LHCN-M2 (cell line): ENCODE measurements around the gene STARD3NL. TPM values are rescaled to one million over a fixed set of nuclear protein-coding genes. Genes with fewer than 3 reads are reported as not detected.
"Not testable (repeated sequence)": the region's sequence is repeated elsewhere in the genome, so short reads cannot be mapped to it uniquely, and the experiment has no call there.

Experiments
- DNase-seq: peaks from one replicate; pipeline ENCODE4 v3.0.0-alpha.2; 2012; ENCODE audit warnings: low read depth
- total RNA-seq: library from RNA; depleted of rRNA; stranded (reverse); fragments of >200 nt; gene quantifications from 2 replicates; pipeline ENCODE4 v1.2.3, GENCODE V29; 2014

Gene STARD3NL
- total RNA-seq, 1 experiment from 2014 or later, result 127 TPM

DNA sequence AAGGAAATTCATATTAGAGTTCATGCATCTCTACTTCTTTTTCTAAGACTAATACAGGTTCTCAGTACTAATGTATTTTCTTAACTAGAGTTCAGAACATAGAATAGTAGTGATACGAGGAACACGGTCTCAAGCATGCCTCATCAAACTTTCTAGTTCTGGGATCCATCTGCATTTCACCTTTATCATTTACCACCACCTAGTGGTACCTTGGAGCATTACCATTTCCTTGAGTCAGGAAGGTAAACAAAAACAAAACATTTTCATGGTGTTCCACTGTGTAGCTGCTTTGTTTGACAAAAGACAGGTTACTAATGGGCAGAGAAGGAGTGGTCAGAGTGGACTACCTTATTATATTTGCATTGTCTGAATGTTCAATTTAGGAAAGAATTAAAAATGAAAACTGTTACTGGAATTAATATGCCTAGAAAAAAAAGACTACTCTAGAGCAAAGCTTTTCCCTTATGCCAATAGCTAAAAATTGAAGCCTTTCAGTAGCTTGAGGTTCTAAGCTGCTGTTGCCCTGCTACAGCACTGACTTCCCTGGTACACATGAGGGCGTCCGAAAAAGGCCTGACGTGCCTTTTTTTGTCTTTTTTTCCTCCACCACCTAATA lies 44.5 kb downstream of the STARD3NL start:
- DNase-seq, result peak; percentile 67

DNA sequence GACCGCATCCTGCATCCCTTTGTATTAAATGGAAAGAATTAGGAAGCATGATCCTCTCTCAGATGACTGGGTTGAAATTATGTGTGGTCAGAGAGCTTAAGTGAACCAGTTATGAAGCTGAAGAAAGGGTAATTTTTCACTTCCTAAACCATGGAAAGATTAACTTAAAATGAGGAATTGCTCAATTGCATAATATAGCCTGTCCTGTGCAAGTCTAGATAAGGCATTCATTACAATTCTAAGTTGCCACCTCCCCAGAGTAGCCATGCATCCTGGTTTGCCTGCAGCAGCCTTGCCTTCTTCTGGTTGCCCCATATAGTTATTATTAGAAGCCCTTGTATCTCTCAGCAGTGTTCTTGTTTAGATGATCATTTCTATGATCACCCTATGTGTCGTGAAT lies 45.3 kb downstream of the STARD3NL start:
- DNase-seq, result no peak

DNA sequence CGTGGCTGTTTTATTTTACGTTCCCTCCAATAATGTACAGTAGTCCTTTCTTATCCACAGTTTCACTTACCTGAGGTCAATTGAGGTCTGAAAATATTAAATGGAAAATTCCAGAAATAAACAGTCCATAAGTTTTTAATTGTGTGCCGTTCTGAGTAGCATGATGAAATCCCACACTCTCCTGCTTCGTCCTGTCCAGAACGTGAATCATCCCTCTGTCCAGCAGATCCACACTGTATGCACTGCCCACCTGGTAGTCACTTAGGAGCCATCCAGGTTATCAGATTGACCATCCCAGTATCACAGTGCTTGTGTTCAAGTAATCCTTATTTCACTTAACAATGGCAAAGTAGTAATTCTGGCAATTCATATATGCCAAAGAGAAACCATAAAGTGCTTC lies 46.3 kb downstream of the STARD3NL start:
- DNase-seq, result no peak

DNA sequence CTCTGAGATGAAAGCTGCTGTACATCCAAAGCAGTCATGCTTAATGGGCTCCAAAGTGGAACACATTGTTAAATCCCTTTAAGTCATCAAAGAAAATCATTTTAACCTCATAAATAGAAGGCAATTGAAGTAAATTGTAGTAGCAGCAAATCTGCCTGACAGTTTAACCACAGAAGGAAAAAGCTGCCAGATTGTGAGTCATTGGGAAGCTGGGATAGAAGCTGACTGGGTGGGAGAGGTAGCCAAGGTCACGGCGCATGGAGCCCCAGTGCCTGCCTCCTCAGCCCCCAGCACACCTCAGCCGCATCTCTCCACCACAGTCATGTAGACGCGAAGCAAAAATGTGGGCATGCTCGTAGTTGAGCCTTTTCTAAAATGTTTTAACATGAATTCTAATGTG lies 51.3 kb downstream of the STARD3NL start:
- peak; percentile 55 for DNase-seq

DNA sequence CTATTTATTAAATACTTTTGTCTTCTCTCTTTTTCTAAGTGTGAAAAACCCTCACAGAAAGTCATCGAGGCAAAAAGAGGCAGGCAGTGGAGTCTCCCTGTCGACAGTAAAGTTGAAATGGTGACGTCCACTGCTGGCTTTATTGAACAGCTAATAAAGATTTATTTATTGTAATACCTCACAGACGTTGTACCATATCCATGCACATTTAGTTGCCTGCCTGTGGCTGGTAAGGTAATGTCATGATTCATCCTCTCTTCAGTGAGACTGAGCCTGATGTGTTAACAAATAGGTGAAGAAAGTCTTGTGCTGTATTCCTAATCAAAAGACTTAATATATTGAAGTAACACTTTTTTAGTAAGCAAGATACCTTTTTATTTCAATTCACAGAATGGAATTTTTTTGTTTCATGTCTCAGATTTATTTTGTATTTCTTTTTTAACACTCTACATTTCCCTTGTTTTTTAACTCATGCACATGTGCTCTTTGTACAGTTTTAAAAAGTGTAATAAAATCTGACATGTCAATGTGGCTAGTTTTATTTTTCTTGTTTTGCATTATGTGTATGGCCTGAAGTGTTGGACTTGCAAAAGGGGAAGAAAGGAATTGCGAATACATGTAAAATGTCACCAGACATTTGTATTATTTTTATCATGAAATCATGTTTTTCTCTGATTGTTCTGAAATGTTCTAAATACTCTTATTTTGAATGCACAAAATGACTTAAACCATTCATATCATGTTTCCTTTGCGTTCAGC lies 52.0 kb downstream of the STARD3NL start:
- no peak for DNase-seq

DNA sequence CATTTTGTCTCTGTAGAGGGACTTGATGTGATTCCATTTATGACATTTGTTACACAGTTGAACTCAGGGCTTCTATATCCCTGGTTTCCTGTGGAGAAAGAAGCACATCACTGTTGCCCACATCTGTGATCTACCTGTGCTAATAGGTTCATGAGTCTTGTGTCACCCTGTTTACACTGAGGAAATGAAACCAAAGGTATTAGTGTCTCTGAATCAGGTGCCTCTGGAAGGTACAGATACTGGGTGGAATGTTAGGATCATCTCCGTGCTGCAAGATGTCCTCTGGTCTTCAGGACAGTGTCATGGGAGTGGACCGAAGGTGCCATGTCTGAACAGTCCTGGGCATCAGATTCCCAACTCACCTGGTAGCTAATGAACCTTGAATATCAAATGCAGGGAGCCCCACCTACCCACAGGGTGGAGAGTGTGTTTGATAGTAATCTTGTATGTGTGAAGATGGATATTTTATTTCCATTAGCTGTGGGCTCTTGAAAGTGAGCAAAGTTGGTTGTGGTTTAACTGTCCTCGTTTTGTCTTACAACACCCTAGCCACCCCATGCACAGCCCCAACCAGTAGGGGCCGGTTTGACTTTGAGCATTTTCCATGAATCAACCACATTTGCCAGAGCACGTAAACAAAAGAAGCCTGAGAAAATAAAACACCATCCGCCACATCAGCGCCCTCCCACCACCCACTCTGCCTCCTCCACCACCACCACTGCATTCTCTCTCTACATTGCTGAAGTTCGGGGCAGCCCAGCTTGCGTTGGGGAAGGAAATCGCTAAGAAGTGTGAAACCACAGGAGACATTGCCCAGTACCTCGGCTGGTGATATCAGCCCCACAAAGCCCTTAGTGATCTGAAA lies 54.7 kb downstream of the STARD3NL start:
- peak; percentile 64 for DNase-seq

DNA sequence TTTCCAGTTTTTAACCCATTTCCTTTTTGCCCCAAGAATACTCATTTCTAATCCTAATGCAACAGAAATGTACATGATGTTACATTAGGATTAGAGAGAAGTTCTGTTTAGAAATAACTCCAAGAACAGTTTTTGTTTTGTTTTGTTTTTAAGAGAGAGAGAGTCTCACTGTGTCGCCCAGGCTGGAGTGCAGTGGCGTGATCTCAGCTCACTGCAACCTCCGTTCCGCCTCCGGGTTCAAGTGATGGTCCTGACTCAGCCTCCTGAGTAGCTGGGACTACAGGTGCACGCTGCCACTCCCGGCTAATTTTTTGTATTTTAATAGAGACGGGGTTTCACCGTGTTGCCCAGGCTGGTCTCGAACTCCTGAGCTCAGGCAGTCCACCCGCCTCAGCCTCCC lies 56.7 kb downstream of the STARD3NL start:
- not testable (repeated sequence) for DNase-seq

DNA sequence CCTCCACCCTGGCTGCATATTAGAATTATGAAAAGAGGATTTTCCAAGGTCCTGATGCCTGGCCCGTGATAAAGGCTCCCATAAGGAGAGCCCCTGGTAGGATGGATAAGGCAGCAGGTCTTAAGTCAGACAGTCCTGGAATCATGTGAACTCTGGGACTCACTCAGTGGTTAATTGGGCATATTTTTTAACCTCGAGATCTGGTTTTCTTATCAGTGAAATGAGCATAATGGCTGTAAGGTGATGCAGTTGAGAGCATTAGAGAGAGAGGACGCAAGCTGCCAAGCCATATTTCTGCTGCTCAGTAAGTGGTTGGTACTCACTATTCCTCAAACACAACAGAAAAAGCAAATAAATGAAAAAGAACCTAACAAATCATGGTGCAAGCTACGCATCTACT lies 57.6 kb downstream of the STARD3NL start:
- no peak for DNase-seq

DNA sequence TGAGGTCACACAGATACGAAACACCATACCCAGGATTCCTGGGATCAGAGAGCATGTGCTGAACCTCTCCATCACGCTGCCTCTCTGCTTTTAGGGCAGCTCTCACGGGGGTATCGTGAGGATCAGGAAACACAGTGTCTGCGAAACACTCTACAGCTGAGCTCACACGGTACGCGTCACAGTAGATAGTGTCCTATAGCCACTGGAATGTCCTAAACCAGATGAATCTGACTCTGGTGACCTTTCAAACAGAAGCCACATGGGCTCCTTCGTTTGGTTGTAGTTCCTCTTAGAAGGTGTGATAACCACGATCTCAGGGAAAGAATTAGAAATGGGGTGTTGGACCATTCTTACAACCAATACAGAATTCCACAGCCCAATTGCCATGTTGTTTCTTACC lies 61.1 kb downstream of the STARD3NL start:
- not testable (repeated sequence) for DNase-seq

DNA sequence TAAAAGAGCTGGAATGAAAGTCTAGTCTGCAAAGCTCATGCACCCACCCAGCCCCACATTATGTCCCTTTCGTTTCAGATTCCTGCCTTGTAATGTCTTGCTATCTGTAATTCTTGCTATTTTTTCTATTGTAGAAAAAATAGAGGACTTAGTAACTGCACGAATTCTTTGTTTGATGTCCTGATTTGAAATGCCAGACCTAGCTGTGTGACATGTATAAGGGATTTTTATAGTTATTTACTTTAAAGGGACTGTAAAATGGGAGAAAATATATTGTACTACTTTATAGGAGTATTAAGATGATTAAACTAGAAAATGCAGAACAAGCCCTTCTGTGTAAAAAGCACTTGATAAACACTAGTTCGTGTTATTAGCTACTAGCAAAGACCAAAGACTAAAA lies 63.0 kb downstream of the STARD3NL start:
- DNase-seq, result no peak

DNA sequence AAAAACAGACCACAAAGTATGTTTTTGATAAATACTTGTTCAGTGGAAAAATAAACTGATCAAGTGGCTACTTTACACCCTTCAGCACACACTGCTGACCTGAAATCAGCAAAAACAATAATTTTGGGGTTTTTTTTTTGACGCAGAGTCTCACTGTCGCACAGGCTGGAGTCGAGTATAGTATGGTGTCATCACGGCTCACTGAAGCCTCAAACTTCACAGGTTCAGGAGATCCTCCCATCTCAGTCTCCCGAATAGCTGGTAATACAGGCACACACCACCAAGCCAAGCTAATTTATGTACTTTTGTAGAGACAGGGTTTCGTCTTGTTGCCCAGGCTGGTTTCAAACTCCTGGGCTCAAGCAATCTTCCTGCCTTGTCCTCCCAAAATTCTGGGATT lies 64.8 kb downstream of the STARD3NL start:
- DNase-seq, result no peak

DNA sequence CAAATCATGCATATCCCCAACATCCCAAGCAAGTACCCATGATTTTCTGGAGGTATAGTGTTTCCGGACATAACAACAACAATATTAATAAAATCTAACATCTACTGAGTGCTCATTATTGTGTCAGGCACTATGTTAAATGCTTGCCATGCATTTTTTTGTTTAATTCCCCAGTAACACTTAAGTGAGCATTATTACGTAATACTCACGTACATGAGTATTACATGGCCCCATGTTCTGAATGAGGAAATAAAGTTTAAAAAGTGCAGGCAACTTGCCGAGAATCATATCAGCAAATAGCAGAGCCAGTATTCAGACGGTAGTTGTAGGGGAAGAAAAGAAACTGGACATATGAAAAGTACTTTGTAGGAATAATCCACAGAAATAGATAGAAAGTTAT lies 65.3 kb downstream of the STARD3NL start:
- not testable (repeated sequence) for DNase-seq

DNA sequence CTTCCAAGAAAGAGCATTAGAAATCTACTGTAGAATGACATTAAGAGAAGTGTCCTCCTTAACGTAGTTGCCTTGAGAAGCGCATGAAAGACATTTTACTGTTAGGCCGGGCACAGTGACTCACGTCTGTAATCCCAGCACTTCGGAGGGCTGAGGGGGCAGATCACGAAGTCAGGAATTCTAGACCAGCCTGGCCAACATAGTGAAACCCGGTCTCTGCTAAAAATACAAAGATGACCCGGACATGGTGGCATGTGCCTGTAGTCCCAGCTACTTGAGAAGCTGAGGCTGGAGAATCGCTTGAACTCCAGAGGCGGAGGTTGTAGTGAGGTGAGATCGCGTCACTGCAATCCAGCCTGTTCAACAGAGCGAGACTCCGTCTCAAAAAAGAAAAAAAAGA lies 66.5 kb downstream of the STARD3NL start:
- DNase-seq, result no peak

DNA sequence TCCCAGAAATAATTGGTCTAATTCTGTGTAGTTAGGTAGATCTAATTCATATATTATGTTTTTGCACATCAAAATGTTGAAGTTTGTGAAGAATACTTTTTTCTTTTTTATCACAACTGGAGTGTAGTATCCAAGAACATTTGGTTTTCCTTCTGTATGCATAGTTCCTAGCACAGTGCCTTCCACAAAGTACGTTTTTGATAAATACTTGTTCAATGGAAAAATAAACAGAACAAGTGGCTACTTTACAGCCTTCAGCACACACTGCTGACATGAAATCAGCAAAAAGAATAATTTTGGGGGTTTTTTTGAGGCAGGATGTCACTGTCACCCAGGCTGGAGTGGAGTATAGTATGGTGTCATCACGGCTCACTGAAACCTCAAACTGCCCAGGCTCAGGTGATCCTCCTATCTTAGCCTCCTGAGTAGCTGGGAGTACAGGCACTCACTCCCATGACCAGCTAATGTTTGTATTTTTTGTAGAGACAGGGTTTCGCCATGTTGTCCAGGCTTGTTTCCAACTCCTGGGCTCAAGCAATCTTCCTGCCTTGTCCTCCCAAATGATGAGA lies 67.4 kb downstream of the STARD3NL start:
- no peak for DNase-seq

DNA sequence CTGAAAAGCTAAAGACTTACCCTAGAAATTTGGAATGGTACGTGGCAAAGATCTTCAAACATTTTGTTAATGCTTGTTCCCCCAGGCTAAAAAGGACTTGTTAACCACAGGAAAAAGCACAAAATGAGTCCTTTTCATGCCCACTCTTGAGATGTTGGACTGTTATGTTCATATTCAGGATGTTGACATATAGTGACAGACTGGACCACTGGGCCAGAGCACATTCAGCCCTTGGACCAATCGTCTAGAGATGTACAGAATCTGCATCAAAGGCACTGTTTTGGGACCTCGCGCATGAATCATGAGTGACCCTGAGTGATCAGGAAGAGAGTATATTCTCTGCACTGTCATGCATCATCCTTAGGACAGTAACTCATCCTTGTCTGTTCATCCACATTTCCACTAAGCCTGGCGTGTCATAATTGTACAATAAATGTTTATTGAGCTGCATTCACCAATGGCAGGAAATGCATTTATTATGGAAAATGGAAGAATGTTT lies 70.1 kb downstream of the STARD3NL start:
- no peak for DNase-seq

DNA sequence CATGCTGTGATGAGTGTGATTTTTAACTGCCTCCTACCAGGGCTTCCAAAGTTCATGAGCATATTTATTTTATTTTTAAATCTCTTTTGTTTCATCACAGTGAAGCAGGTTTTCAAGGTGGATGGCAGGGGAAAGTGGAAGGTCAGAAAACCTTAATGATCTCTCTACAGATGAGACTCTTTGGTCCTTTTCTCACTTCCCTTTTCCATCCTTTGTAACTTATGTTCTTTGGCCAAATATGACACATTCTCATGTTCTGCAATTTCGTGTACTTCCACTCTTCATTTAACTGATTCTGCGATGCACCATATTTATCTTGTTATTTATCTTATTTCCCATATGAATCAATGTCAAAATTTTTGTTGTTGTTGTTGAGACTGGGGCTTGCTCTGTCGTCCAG lies 71.8 kb downstream of the STARD3NL start:
- DNase-seq, result not testable (repeated sequence)

DNA sequence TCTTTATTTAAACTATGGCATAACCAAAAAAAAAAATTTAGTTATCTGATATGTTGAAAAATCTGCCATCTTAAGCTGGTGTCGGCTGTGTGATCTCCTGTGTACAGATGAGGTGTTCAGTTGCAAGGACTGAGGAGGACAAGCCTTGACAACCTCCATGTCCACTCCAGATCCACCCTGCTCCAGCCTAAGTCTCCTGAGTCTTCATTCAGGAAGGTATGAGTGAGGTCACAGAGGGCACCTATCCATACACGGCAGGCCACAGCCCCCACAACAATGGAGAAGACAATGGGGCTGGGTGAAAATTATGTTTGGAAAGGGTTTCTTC lies 79.3 kb downstream of the STARD3NL start:
- DNase-seq, result no peak

DNA sequence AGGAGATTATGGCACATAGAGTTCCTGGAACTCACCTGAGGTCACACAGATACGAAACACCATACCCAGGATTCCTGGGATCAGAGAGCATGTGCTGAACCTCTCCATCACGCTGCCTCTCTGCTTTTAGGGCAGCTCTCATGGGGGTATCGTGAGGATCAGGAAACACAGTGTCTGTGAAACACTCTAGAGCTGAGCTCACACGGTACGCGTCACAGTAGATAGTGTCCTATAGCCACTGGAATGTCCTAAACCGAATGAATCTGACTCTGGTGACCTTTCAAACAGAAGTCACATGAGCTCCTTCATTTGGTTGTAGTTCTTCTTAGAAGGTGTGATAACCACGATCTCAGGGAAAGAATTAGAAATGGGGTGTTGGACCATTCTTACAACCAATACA lies 81.1 kb downstream of the STARD3NL start:
- not testable (repeated sequence) for DNase-seq

DNA sequence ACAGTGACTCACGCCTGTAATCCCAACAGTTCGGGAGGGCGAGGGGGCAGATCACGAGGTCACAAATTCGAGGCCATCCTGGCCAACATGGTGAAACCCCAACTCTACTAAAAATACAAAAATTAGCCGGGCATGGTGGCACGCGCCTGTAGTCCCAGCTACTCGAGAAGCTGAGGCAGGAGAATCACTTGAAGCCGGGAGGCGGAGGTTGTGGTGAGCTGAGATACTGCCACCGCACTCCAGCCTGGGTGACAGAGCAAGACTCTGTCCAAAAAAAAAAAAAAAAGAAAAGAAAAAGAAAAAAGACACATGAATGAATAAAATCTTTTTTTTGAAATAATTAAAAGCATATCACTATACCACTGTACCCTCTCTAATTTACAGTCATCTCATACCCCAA lies 83.6 kb downstream of the STARD3NL start:
- not testable (repeated sequence) for DNase-seq

DNA sequence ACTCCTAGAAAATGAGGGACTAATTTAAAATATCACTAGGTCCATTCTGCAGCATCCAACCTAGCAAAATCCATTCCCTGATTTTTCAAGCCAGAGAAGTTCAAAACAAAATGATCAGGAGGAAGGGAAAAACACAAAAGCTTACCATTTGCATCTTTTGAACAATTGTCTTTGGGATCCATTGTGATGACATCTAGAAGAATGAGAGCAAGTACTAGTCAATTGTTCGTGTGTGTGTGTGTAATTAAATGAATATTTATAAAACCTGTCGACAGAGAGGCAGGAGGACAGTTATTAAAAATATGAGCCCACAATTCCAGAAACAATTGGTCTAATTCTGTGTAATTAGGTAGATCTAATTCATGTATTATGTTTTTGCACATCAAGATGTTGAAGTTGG lies 84.0 kb downstream of the STARD3NL start:
- not testable (repeated sequence) for DNase-seq

DNA sequence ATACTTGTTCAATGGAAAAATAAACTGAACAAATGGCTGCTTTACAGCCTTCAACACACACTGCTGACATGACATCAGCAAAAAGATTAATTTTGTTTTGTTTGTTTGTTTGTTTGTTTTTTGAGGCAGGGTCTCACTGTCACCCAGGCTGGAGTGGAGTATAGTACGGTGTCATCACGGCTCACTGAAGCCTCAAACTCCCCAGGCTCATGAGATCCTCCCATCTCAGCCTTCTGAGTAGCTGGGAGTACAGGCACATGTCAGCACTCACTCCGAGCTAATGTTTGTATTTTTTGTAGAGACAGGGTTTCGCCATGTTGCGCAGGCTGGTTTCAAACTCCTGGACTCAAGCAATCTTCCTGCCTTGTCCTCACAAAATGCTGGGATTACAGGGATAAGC lies 84.5 kb downstream of the STARD3NL start:
- no peak for DNase-seq

DNA sequence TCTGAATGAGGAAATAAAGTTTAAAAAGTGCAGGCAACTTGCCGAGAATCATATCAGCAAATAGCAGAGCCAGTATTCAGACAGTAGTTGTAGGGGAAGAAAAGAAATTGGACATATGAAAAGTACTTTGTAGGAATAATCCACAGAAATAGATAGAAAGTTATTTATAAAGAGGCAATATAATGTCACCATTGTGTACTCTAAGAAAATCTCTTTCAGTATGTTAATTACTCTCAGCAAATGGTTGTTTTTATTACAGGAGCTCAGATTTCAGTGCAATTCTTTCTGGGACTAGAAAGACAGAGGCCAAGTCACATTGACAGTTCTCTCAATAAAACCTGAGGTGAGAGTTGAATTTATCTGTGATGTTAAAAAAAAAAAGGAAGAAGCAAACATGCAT lies 85.2 kb downstream of the STARD3NL start:
- DNase-seq, result not testable (repeated sequence)
